HG03469 (cell line): ENCODE results near the gene TMEM163.
"Not testable (repeated sequence)": the region's sequence is repeated elsewhere in the genome, so short reads cannot be mapped to it uniquely, and the experiment has no call there.

Source experiments
- ATAC-seq: cut with Tn5 transposase; IDR thresholded peaks from one replicate; pipeline ENCODE4 v1.9.1; 2021; ENCODE audit warnings: mild to moderate bottlenecking, moderate library complexity, moderate number of reproducible peaks; ENCODE audit not compliant: unreplicated experiment

The TMEM163 gene

DNA sequence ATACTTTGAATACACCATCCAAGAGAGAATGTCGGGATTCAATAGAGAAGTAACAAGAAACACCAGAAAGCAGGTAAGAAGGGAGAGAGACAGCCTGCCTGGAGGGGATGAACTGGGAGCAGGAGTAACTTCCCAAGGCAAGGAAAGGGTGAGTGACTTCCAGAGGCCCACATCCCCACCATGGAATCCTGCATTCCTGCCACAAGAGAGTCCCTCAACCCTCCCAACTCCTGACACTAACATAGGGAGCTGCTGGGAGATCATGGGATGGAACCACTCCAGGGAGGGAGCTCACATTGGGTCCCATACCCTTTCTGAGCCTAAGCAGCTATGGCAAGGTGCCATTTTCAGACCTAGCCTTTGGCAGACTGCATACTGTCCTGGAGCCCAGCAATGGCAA, 5.5 kb upstream of the TMEM163 start:
- no peak for ATAC-seq

DNA sequence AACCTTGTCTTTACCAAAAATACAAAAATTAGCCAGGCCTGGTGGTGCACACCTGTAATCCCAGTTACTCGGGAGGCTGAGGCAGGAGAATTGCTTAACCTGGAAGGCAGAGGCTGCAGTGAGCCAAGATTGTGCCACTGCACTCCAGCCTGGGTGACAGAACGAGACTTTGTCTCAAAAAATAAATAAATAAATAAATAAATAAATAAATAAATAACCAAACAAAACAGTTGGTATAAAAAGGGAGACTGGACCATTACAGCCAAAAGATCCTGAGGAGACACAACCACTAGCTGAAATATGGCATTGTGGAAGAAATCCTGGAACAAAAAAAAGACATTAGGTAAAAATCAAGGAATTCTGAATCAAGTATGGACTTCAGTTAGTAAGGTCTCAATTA, 4.9 kb upstream of the TMEM163 start:
- not testable (repeated sequence) for ATAC-seq

- no peak for ATAC-seq
Measured at GRCh38 chr2:134722728-134723127, 3.9 kb upstream of the TMEM163 start.

GRCh38 chr2:134721596-134721995, 2.8 kb upstream of the TMEM163 start:
- no peak for ATAC-seq

DNA sequence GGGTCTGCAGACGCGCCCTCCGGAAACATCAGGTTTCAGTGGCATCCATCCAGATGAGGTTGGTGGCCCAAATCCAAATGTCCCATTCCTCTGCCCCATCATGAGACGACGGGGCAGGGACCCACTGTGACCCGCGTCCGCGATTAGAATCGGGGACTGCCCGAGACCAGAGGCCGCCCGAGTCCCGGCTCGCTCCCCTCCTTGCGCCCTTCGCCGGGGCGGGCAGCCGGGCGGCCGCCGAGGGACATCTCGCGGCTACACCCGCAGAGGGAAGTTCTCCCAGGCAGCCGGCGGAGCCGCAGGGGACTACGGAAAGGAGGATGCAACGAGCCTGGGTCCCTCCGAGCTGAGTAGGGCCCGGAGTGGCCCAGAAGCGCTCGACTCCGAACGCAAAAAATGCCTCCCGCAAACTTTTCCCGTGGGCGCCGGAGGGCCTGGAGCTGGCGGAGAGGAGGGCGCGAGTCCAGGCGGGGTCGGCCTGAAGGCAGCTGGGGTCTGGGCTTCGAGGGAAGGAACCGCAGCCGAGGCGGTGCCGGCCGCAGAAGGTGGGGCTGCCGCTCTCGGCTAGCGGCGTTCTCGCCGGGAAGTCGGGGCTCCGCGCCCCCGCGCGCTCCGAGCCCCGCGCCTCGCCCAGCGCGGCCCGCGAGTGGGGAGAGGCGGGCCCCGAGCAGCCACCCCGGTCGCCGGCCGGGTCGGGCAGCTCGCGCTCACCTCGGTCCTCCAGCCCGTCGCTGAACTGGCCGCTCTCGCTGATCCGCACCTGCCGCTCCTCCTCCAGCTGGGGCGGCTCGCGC, 580 bp downstream of the TMEM163 start:
- ATAC-seq: no peak

DNA sequence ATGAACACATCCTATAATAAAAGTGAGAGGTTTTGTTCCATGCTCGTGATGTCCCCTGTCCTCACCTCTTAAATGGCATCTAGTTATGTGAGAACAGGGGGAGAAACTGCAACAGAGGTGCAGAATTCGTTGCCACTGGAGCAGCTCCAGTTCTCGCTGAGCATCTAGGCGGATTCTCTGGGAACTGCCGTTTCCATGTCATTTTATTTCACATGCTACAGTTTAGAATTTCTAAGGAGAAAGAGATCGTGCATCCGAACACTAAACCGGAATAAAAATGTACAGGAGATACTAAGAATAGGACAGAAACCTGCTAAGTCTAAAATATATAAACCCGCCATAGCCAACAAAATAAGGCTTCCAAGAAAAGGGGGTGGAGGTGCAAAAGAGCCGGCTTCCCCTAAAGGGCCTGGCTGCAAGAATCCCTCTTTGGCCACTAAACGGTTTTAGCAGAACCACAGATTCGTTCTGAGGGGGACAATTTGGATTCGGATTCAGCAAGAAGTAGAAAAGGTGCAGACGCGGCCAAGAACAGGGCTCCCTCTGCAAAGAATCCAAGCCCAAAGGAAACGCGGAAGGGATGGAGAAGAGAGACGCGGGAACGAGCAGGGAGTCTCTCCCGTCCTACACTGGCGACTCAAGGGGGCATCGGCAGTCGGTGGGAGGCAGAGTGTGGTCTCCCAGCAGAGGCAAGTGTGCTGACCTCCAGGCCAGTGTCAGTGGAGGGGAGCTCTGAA, 1.3 kb downstream of the TMEM163 start:
- ATAC-seq: no peak

GRCh38 chr2:134716721-134717243, 2.0 kb downstream of the TMEM163 start:
- ATAC-seq: no peak

DNA sequence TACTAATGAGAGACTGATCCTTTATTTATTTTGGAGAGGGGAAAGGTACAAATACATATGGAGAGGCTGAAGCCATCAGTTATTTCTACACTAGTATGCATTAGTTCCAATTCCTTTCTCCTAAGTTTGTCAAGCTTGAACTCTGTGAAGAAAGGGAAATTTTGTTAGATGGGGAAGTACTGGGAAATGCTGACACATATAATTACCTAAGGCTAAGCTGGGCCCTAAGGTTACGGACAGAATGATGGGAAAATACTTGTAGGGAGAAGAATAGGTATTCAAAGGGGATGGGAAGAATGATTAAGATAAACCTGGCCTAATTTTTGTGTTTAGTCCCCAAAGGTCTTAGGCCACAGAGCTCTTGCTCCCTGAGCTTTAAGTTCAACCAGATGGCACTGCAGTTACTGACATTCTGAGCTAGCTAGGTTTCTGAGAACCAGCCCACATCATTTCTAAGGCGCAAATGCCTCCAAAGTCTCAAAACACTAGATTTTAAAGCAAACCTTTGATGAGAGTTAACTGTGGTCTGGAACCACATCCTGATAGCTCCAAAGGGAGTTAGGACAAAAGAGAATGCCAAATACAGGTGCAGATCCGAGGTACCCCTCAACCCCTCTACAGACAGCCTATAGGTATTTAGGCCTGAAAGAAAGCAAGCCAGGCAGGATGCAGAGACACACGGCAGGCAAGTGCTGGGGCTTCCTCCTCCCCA, 2.7 kb downstream of the TMEM163 start:
- ATAC-seq: no peak

GRCh38 chr2:134714228-134714627, 4.6 kb downstream of the TMEM163 start:
- ATAC-seq: no peak

GRCh38 chr2:134713606-134714005, 5.2 kb downstream of the TMEM163 start:
- ATAC-seq: no peak

DNA sequence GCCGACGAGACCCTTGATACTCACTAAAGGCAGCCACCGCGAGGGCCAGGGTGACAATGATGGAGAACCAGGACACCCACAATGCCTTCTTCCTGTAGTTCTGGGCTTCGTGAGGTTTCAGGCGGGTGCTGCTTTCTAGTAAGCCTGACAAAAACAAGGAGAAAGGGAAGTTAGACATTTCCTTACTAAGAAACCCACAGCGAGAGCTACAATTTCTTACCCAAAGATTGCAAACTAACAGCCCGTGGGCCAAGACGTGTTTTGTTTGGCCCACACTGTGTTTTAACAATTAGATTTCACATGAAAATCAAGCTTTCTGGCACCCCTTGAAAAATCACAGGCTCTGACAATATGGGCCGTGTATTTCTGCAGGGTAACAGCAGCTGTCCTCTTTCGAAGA, 5.6 kb downstream of the TMEM163 start:
- ATAC-seq: no peak

- no peak for ATAC-seq
Measured at GRCh38 chr2:134712736-134713135, 6.1 kb downstream of the TMEM163 start.

GRCh38 chr2:134712299-134712698, 6.5 kb downstream of the TMEM163 start:
- ATAC-seq: no peak

DNA sequence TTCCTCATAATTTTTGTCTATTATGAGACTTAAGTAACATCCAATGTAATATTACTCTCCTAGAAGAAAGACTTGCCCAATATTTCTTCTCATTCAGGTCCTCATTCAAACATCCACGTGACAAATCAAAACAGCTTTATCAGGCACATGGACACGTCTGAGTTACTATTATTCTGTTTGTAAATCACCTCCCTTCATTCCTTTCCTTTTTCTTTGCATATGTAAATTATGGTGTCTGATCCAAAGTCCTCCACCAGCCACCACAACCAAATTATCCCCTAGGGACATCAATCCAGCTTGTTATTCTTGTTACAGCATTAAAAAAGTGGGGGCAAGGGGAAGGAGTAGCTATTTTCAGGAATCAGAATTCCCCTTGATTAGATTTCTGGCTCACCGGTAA, 7.1 kb downstream of the TMEM163 start:
- no peak for ATAC-seq

DNA sequence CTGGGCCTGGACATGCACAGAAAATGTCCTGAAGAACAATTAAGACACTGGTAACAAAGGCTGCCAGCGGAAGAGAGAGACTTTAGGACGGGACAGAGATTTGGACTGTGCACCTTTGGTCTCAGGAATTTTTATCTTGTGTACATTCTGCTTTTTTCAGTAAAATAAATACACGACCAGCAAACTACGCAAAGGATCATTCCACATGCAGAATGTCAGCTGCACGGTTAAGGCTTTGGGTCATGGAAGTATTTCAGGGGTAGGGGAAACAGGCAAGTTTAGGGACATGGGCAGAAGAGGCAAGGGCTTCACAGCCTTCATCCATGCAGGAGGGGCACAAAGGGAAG, 11.5 kb downstream of the TMEM163 start:
- no peak for ATAC-seq

DNA sequence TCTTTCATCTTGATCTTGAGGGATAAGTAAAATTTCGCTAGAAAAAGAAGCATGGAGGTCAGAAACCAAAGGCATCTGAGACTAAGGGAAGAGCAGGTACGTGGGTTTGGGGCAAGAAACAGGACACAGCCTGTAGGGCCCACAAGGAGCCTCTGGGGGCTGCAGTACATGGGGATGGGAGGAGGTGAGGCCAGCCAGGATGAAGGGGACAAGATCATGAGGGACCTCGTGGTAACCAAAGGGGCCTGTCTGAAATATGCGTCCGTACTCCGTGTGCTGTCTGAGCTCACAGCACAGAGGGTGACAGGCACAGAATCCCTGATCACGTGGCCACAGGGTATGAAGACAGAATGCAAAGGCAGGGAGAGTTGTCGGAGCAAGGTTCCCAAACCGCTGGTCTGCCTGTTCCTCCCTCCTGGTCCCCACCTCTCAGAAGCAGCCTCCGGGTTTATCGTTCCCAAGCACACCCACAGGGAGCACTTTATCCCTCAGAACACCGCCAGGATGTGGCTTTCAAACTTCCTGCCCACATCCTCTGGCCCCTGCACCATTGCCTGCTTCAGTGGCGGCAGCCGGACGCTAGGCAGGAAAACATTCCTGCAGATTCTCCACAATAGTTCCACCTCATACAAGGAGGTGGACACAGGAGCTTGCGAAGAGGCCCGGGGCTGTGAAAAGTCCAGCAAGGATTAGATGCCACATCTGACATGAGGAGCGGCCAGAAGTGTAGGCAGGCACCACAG, 12.0 kb downstream of the TMEM163 start:
- ATAC-seq: no peak

DNA sequence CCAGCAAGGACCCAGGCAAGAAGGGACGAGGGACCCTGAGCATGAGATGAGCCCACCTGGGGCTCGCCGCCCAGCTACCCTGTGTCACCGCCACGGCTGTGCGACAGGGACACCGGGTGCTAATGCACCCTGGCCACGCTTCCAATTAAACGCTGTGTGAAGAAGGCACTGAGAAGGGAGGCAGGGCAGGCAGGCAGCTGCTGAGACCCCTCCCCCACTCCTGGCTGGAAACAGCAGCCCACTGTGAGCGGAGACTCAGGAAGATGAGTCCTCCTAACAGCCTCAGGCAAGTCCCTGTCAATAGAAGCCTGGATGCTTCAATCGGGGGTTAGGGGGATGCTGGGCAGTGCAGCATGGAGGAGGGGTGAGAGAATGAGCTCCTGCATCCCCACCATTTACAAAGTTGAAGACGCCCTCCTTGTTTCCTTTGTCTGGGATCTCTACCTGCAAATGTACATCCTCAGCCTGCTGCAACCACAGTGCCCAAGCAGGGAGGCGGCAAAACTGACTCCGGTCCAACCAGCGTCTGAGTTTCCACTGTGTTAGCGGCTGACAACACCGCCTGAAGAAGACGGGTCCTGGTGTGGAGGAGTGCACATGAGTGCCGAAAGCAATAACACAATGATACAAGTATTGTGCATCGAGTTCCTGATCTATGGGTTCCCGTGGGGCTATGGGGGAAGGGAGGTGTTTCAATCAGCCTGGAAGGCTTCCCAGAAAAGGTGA, 12.8 kb downstream of the TMEM163 start:
- ATAC-seq: no peak

GRCh38 chr2:134704173-134704572, 14.6 kb downstream of the TMEM163 start:
- no peak for ATAC-seq

DNA sequence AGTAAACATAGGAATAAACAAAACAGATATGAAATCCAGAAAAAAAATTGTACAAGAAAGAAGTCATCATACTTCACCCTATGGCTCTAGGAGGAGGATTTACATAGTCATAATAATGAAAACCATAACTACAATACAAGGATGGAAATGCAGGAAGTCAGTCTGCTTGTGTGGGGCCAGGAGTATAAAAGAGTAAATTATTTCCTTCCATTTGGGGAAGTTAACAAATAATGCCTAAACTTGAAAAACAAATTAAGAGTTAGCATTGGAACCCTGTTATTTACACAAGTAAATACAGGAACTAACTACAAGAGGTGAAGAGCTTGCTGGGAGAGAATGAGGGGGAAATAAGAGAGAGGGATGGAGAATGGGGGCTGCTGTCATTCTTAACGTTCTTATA, 15.4 kb downstream of the TMEM163 start:
- ATAC-seq: no peak

- ATAC-seq: no peak
Measured at GRCh38 chr2:134700730-134701129, 18.1 kb downstream of the TMEM163 start.
